OCI-LY1 (cell line): Measurements from ENCODE around the gene ANK3.

Experiments used
- EZH2 ChIP-seq: fragments of 200-600 bp; sonication (generic), shearing (Covaris generic); IDR thresholded peaks from 2 replicates; pipeline ENCODE4 v1.8.0; 2017; ENCODE audit warnings: borderline replicate concordance, mixed run types, mild to moderate bottlenecking, antibody characterized with exemption, low read length, moderate library complexity, mixed read lengths
- TF ChIP-seq, protein P1 (sequence below): fragments of 200-600 bp; sonication (generic), shearing (Covaris generic); IDR thresholded peaks from 2 replicates; pipeline ENCODE4 v1.5.1; 2017; ENCODE audit warnings: mild to moderate bottlenecking, antibody characterized with exemption, low read length, moderate library complexity, mixed read lengths

DNA sequence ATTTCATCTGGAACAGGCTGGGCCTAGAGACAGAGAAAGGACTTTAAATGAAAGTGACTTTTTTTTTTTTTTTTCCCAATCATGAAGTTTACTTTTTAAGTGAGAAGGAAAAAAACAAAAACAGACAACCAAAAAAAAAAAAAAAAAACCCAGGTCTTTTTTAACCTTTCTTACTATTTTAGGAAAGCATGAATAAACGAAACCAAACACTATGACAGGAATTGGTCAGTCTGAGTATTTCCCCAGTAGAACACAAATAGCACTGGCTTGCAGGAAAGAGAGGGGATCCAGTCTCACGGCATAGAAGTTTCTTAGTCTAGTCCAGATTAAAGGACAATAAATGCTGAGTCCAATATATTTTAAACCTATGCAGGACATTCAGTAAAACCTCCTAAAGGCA lies 302.8 kb downstream of the ANK3 start:
- TF ChIP-seq, protein P1, sequence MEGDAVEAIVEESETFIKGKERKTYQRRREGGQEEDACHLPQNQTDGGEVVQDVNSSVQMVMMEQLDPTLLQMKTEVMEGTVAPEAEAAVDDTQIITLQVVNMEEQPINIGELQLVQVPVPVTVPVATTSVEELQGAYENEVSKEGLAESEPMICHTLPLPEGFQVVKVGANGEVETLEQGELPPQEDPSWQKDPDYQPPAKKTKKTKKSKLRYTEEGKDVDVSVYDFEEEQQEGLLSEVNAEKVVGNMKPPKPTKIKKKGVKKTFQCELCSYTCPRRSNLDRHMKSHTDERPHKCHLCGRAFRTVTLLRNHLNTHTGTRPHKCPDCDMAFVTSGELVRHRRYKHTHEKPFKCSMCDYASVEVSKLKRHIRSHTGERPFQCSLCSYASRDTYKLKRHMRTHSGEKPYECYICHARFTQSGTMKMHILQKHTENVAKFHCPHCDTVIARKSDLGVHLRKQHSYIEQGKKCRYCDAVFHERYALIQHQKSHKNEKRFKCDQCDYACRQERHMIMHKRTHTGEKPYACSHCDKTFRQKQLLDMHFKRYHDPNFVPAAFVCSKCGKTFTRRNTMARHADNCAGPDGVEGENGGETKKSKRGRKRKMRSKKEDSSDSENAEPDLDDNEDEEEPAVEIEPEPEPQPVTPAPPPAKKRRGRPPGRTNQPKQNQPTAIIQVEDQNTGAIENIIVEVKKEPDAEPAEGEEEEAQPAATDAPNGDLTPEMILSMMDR, result no peak
- TF ChIP-seq EZH2, result no peak
